H1 (cell line): ENCODE results near the gene CYP46A1.

Source experiments
- CBX8 ChIP-seq: fragments of 300-800, 300-1000 bp; sonication (generic); IDR thresholded peaks from 2 replicates; pipeline ENCODE4 v1.7.1; 2016; ENCODE audit warnings: low read depth, low read length, borderline replicate concordance
- CTCF ChIP-seq, 3 experiments: IDR thresholded peaks; 1 replicate in 2 of 3; 2 replicates in 1 of 3; pipeline versions ENCODE4 v1.5.1 to v1.6.1; 2011; ENCODE audit warnings: low read length in 3 of 3, mild to moderate bottlenecking in 3 of 3, inconsistent platforms in 2 of 3, low read depth in 1 of 3, moderate library complexity in 1 of 3; ENCODE audit not compliant: insufficient read depth in 1 of 3; ENCODE audit errors: control extremely low read depth in 1 of 3
- MAX ChIP-seq: IDR thresholded peaks from 2 replicates; pipeline ENCODE4 v1.6.1; 2012; ENCODE audit warnings: inconsistent platforms
- POLR2A ChIP-seq, 2 experiments: IDR thresholded peaks; 1 replicate in 1 of 2; 2 replicates in 1 of 2; pipeline ENCODE4 v1.6.1; 2011; ENCODE audit warnings: low read depth in 2 of 2, low read length in 2 of 2, mild to moderate bottlenecking in 2 of 2; ENCODE audit errors: control extremely low read depth in 1 of 2

- TF ChIP-seq CTCF (IDR thresholded peaks at IDR 0.05; ENCODE audit: control extremely low read depth in 1 of 3, insufficient read depth in 1 of 3, low read depth in 1 of 3, low read length in 3 of 3) = no peak
- no peak for TF ChIP-seq CBX8
- no peak for TF ChIP-seq POLR2A (IDR thresholded peaks at IDR 0.05; ENCODE audit: control extremely low read depth in 1 of 2, low read depth in 2 of 2, low read length in 2 of 2)
- no peak for TF ChIP-seq MAX
These were observed 44.9 kb downstream of the CYP46A1 start for GRCh38 chr14:99728981-99729451.
